ENCODE results near the gene IVD. TPM values are rescaled to one million over a fixed set of nuclear protein-coding genes. Genes with fewer than 3 reads are reported as not detected.

Gene IVD
- total and polyA plus RNA-seq, 9 of the 15 experiments (the other 6 are each of a cell fraction or from before 2014, with no cell fraction given) = 0.15 to 4.5 (median 2.4) TPM

GRCh38 chr15:40357723-40358470 is 47.7 kb upstream of the IVD start, which contains the start of gene DISP2 (continued):
- no peak for TF ChIP-seq POLR2AphosphoS5 (IDR thresholded peaks at IDR 0.05; ENCODE audit: control insufficient read depth, insufficient read depth, low read depth, low read length)
- peak; percentile 64; the same call in 1 of the 2 replicates for TF ChIP-seq MXI1 (IDR thresholded peaks at IDR 0.05; ENCODE audit: low read depth, low read length)
- TF ChIP-seq ZNF408 (CRISPR knock-in tag; IDR thresholded peaks at IDR 0.05; ENCODE audit: low read depth) = no peak
- no peak for TF ChIP-seq BACH1 (tag; IDR thresholded peaks at IDR 0.05)
- peak; percentile 33 for TF ChIP-seq TBP (optimal IDR thresholded peaks at IDR 0.05; ENCODE audit: low read depth, low read length)
- no peak for TF ChIP-seq DIDO1 (tag; IDR thresholded peaks at IDR 0.05; ENCODE audit: low read depth)
- peak; percentile 38; the same call in 1 of the 2 replicates for TF ChIP-seq SIN3B (IDR thresholded peaks at IDR 0.05; ENCODE audit: low read depth)
- TF ChIP-seq HNRNPK (IDR thresholded peaks at IDR 0.05; ENCODE audit: low read depth, low read length, poor library complexity, severe bottlenecking) = no peak
- peak; percentile 94; the same call in 1 of the 2 replicates for TF ChIP-seq ETS1 (conservative IDR thresholded peaks at IDR 0.05; ENCODE audit: control insufficient read depth, low read depth, low read length)
- TF ChIP-seq COPS2 (conservative IDR thresholded peaks at IDR 0.05) = no peak
- peak; percentile 70; the same call in 1 of the 2 replicates for TF ChIP-seq FOXP1 (CRISPR knock-in tag; IDR thresholded peaks at IDR 0.05)
- no peak for TF ChIP-seq ZNF766 (CRISPR knock-in tag; conservative IDR thresholded peaks at IDR 0.05)
- TF ChIP-seq MCM2 (IDR thresholded peaks at IDR 0.05; ENCODE audit: low read depth) = no peak
- TF ChIP-seq EHMT2 (IDR thresholded peaks at IDR 0.05) = 0 out of 2 replicates have a peak, but pooled peaks have one; percentile 76
- TF ChIP-seq ZBTB17 (CRISPR knock-in tag; IDR thresholded peaks at IDR 0.05) = no peak
- TF ChIP-seq TEAD1 (CRISPR knock-in tag; IDR thresholded peaks at IDR 0.05) = 0 out of 4 replicates have a peak, but pooled peaks of 1 of the 2 experiments have one; percentile 44
- TF ChIP-seq E2F6 (IDR thresholded peaks at IDR 0.05; ENCODE audit: borderline replicate concordance in 1 of 2, extremely low read depth in 1 of 2, insufficient read depth in 1 of 2, insufficient read length in 1 of 2, low read depth in 1 of 2, low read length in 1 of 2, poor library complexity in 1 of 2, severe bottlenecking in 1 of 2) = peak in 1 of 2 experiments; percentile 46
- TF ChIP-seq PHB (CRISPR knock-in tag; IDR thresholded peaks at IDR 0.05) = no peak
- no peak for TF ChIP-seq ZNF197 (CRISPR knock-in tag; IDR thresholded peaks at IDR 0.05; ENCODE audit: low read depth)
- TF ChIP-seq MBD2 (IDR thresholded peaks at IDR 0.05; ENCODE audit: borderline replicate concordance, low read depth) = no peak
- no peak for TF ChIP-seq ARID3A (IDR thresholded peaks at IDR 0.05; ENCODE audit: borderline replicate concordance, low read depth, low read length)
- 0 out of 2 replicates have a peak, but pooled peaks have one; percentile 68 for TF ChIP-seq TGIF2 (CRISPR knock-in tag; IDR thresholded peaks at IDR 0.05)
- TF ChIP-seq NEUROD1 (IDR thresholded peaks at IDR 0.05; ENCODE audit: borderline replicate concordance, low read depth, low read length, partially characterized antibody) = no peak
- TF ChIP-seq DDX20 (tag; IDR thresholded peaks at IDR 0.05; ENCODE audit: low read depth) = no peak
